HepG2 (cell line): ENCODE results near the gene ITK. TPM values are rescaled to one million over a fixed set of nuclear protein-coding genes. Genes with fewer than 3 reads are reported as not detected.

Source experiments
- BCL3 ChIP-seq: sonication (generic); formaldehyde crosslinking; IDR thresholded peaks from 2 replicates; pipeline ENCODE4 v1.5.1; 2020; ENCODE audit warnings: mild to moderate bottlenecking, missing genetic modification reagents, moderate library complexity
- CEBPG ChIP-seq: IDR thresholded peaks from 2 replicates; pipeline ENCODE4 v1.6.1; 2016
- EP300 ChIP-seq, 3 experiments: sonication (generic) in 1 of 3; formaldehyde crosslinking in 1 of 3; IDR thresholded peaks; 2 replicates each; pipeline versions ENCODE4 v1.5.1 to v1.6.1; 2011 to 2020; ENCODE audit warnings: low read depth in 2 of 3, low read length in 2 of 3, borderline replicate concordance in 1 of 3, improper control_type of control experiment in 1 of 3, mild to moderate bottlenecking in 1 of 3, missing genetic modification reagents in 1 of 3, moderate library complexity in 1 of 3
- FOXP1 ChIP-seq, 2 experiments: fragments of 450-650 bp in 1 of 2; IDR thresholded peaks; 2 replicates each; pipeline ENCODE4 v1.6.1; 2017 to 2018; ENCODE audit warnings: antibody characterized with exemption in 1 of 2
- FOXP4 ChIP-seq: sonication (generic); formaldehyde crosslinking; IDR thresholded peaks from 2 replicates; pipeline ENCODE4 v1.4.0; 2020; ENCODE audit warnings: missing genetic modification reagents
- HNF1A ChIP-seq, 2 experiments: sonication (generic) in 1 of 2; formaldehyde crosslinking in 1 of 2; IDR thresholded peaks; 2 replicates each; pipeline versions ENCODE4 v1.4.0 to v1.6.1; 2016 to 2020; ENCODE audit warnings: borderline replicate concordance in 1 of 2, low read depth in 1 of 2, mild to moderate bottlenecking in 1 of 2, missing genetic modification reagents in 1 of 2
- IRF2 ChIP-seq: IDR thresholded peaks from 2 replicates; pipeline ENCODE4 v1.6.1; 2018; ENCODE audit warnings: missing genetic modification reagents, missing compliant biosample characterization
- MBD4 ChIP-seq: IDR thresholded peaks from 2 replicates; pipeline ENCODE4 v1.6.1; 2012; ENCODE audit warnings: low read length, inconsistent platforms, borderline replicate concordance
- NPAS2 ChIP-seq: sonication (generic); formaldehyde crosslinking; IDR thresholded peaks from 2 replicates; pipeline ENCODE4 v1.8.0; 2022; ENCODE audit warnings: mild to moderate bottlenecking, missing genetic modification reagents, borderline replicate concordance
- ZNF17 ChIP-seq: sonication (generic); formaldehyde crosslinking; IDR thresholded peaks from 2 replicates; pipeline ENCODE4 v1.5.0; 2020; ENCODE audit warnings: mild to moderate bottlenecking, missing genetic modification reagents
- ZNF224 ChIP-seq: sonication (generic); formaldehyde crosslinking; IDR thresholded peaks from 2 replicates; pipeline ENCODE4 v1.5.0; 2020; ENCODE audit warnings: mild to moderate bottlenecking, missing genetic modification reagents
- ZNF382 ChIP-seq: sonication (generic); formaldehyde crosslinking; IDR thresholded peaks from 2 replicates; pipeline ENCODE4 v1.5.0; 2020; ENCODE audit warnings: missing genetic modification reagents, mild to moderate bottlenecking, borderline replicate concordance
- ZNF501 ChIP-seq: sonication (generic); formaldehyde crosslinking; IDR thresholded peaks from 2 replicates; pipeline ENCODE4 v1.5.1; 2020; ENCODE audit warnings: mild to moderate bottlenecking, moderate library complexity, missing genetic modification reagents
- ZNF609 ChIP-seq: sonication (generic); formaldehyde crosslinking; IDR thresholded peaks from 2 replicates; pipeline ENCODE4 v1.4.0; 2020; ENCODE audit warnings: mild to moderate bottlenecking, missing genetic modification reagents, borderline replicate concordance
- polyA plus RNA-seq, 8 experiments: library from polyadenylated mRNA; depleted of rRNA in 3 of 8; stranded (reverse) in 7 of 8; unstranded in 1 of 8; fragments of >200 nt; fragmentation: Illumina TruSeq in 4 of 8; extraction: Trizol in 4 of 8; gene quantifications; 2 replicates each; pipeline versions ENCODE4 v1.2.1 to v1.2.3, GENCODE V29; 2011 to 2016; ENCODE audit warnings: low read depth in 4 of 8, missing spikeins in 1 of 8, mixed read lengths in 1 of 8; ENCODE audit not compliant: insufficient read depth in 1 of 8
- total RNA-seq, 5 experiments: library from RNA; depleted of rRNA; stranded (reverse); fragments of >200 nt; fragmentation: Illumina TruSeq; extraction: Trizol; gene quantifications; 2 replicates each; pipeline ENCODE4 v1.2.3, GENCODE V29; 2016; ENCODE audit warnings: low read depth in 1 of 5

Gene ITK
- total and polyA plus RNA-seq, 2 of the 13 experiments (the other 11 are each of a cell fraction or from before 2014, with no cell fraction given), result 0.01 TPM; not detected in 1

- TF ChIP-seq IRF2 (CRISPR knock-in tag) (peak; percentile 44; the same call in 1 of the 2 replicates), ZNF17 (CRISPR knock-in tag) (no peak), ZNF501 (no peak), EP300 (IDR thresholded peaks at IDR 0.05; ENCODE audit: low read depth in 2 of 2, low read length in 2 of 2) (peak in 1 of 2 experiments; percentile 69; a peak in 2 of 4 replicates), EP300 (CRISPR knock-in tag; IDR thresholded peaks at IDR 0.05; ENCODE audit: borderline replicate concordance) (no peak), FOXP4 (CRISPR knock-in tag) (peak; percentile 37; the same call in 1 of the 2 replicates), NPAS2 (CRISPR knock-in tag) (no peak), HNF1A (IDR thresholded peaks at IDR 0.05; ENCODE audit: low read depth) (peak; percentile 32; the same call in 1 of the 2 replicates), HNF1A (CRISPR knock-in tag; IDR thresholded peaks at IDR 0.05; ENCODE audit: borderline replicate concordance) (no peak), MBD4 (0 out of 2 replicates have a peak, but pooled peaks have one; percentile 55), FOXP1 (IDR thresholded peaks at IDR 0.05) (no peak), FOXP1 (CRISPR knock-in tag; IDR thresholded peaks at IDR 0.05) (peak; percentile 55), ZNF224 (CRISPR knock-in tag) (0 out of 2 replicates have a peak, but pooled peaks have one; percentile 24), CEBPG (CRISPR knock-in tag) (peak; percentile 45; the same call in 1 of the 2 replicates), BCL3 (no peak), ZNF609 (CRISPR knock-in tag) (peak; percentile 39; the same call in 1 of the 2 replicates), ZNF382 (CRISPR knock-in tag) (no peak)
These were observed 107.9 kb downstream of the ITK start (continued) for GRCh38 chr5:157288405-157289163.
